ENCODE measurements around the gene RASSF1.

DNA sequence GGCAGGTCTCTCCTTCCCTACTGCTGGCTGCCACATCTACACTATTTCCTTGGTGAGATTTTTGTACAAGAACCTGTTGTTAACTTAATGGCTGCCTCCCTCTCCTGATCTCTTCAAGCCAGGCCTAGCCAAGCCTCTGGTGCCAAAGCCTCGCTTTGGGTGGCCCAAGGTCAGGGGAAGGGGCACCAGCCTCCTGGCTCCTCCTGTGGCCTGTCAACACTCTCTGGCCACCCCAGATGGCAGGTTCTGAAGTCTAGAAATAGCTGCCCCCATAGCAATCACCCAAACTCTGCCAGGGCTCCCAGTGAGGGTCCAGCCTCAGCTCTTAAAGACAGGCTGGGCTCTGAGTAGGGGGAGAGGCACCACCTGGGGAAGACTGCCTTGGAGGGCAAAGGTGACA is 53.4 kb downstream of the RASSF1 start:
- TF ChIP-seq, protein P1, sequence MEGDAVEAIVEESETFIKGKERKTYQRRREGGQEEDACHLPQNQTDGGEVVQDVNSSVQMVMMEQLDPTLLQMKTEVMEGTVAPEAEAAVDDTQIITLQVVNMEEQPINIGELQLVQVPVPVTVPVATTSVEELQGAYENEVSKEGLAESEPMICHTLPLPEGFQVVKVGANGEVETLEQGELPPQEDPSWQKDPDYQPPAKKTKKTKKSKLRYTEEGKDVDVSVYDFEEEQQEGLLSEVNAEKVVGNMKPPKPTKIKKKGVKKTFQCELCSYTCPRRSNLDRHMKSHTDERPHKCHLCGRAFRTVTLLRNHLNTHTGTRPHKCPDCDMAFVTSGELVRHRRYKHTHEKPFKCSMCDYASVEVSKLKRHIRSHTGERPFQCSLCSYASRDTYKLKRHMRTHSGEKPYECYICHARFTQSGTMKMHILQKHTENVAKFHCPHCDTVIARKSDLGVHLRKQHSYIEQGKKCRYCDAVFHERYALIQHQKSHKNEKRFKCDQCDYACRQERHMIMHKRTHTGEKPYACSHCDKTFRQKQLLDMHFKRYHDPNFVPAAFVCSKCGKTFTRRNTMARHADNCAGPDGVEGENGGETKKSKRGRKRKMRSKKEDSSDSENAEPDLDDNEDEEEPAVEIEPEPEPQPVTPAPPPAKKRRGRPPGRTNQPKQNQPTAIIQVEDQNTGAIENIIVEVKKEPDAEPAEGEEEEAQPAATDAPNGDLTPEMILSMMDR (conservative IDR thresholded peaks at IDR 0.05) = no peak
- TF ChIP-seq ZFX (IDR thresholded peaks at IDR 0.05) = no peak
